ENCODE results near the gene CPNE9.

Gene CPNE9

DNA sequence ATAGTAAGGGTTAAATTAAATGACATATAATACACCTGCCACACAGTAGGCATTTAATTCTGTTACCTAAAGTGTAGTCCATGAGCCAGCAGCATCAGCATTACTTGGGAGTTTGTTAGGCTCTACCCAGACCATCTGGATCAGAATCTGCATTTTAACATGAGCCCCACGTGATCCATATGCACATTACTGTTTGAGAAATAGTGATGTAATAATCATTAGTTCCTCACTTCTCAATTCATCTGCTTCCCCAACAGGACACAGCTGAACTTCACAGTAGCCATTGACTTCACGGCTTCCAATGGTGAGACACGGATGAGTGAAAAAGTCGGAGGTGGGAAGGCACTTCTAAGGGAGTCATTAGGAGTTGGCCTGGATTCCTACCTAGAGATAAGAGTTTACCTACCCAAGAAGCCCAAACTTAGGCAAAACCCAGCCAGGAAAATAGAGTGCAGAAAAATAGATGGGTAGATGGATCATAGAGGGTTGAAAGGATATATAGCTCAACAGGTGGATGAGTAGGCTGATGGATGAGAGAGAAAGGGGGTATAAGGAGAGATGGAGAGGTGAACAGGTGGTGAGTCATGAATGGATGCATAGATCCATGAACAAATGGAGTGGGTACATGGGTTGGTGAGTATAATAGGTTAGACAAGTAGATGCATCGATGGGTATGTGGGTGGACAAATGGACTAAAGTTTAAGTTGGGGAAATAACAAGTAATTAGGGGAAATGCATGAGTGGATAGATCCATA, 13.3 kb downstream of the CPNE9 start:
- DNase-seq = no peak

- no peak for DNase-seq
Observed at GRCh38 chr3:9717563-9717962, 13.9 kb downstream of the CPNE9 start.

DNA sequence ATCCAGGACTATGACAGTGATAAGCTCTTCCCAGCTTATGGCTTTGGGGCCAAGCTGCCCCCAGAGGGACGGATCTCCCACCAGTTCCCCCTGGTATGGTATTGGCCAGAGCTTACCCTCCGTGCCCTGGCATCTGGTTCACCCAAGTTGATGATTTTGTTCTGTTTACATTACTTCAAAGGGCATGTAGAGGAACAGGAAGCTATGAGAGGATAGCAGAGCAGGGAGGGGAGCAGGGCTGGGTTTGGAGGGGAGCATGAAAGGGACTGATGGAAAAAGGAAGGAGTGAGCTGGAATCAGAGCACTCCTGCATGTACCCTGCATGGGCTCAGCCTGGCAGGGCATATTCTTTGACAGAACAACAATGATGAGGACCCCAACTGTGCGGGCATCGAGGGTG, 14.5 kb downstream of the CPNE9 start:
- DNase-seq = no peak

GRCh38 chr3:9721015-9721699, 17.5 kb downstream of the CPNE9 start:
- no peak for DNase-seq

- DNase-seq = no peak
Observed at GRCh38 chr3:9721700-9722060, 18.0 kb downstream of the CPNE9 start.

GRCh38 chr3:9725775-9726515, 22.3 kb downstream of the CPNE9 start:
- no peak for DNase-seq

GRCh38 chr3:9727041-9727595, 23.5 kb downstream of the CPNE9 start:
- peak; percentile 77 for DNase-seq

DNA sequence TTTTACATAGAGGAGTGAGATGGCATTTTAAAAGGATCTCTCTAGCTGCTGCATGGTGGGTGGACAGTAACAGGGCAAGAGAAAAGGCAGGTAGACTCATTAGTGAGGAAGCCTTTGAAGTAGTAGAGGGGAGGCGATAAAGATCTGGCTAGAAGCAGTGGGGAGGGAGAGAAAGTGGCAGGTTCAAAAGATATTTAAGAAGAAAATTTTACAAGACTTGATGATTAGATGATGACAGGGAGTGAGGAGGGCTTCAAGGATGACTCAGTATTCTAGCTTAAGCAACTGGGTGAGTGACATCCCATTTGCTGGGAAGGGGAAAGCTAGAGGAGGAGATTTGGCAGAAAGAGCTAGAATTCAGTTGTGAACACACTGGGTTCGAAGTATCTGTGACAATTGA, 24.1 kb downstream of the CPNE9 start:
- no peak for DNase-seq

DNA sequence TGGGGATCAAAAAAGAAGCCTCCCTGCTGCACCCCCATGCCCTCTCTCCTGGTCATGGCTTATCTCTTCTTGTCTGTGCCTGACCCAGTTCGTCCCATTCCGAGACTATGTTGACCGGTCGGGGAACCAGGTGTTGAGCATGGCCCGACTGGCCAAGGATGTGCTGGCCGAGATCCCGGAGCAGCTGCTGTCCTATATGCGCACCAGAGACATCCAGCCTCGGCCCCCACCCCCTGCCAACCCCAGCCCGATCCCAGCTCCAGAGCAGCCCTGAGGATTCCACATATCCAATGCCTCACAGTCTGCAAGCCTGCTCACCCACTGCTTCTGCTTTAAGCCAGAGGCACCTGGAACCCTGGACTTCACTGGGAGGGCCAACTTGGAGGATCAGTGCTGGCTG, 25.8 kb downstream of the CPNE9 start:
- no peak for DNase-seq

DNA sequence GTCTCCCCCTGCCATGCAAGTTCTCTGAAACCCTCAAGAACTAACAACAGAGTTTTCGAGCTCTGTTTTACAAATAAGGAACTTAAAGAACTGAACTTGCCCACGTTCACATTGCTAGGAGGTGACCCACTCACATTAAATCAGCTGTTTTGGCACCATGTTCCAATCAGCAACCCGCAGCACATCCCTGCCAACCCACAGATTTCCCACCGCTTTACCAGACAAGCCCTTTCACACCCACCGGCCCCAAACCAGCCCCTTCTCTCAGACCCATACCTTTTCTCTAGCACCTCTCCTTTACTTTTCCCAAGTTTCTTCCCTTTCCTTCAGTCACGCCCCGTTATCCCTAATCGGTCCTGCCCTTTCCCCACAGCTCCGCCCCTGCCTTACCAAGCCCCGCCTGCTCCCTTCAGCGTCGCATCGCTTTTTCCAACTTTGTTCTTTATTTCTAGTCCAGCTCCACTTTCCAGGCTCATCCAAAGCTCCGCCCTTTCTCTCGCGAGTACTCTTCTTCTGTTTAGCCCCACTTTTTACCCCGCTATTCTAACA, 27.1 kb downstream of the CPNE9 start:
- no peak for DNase-seq

DNA sequence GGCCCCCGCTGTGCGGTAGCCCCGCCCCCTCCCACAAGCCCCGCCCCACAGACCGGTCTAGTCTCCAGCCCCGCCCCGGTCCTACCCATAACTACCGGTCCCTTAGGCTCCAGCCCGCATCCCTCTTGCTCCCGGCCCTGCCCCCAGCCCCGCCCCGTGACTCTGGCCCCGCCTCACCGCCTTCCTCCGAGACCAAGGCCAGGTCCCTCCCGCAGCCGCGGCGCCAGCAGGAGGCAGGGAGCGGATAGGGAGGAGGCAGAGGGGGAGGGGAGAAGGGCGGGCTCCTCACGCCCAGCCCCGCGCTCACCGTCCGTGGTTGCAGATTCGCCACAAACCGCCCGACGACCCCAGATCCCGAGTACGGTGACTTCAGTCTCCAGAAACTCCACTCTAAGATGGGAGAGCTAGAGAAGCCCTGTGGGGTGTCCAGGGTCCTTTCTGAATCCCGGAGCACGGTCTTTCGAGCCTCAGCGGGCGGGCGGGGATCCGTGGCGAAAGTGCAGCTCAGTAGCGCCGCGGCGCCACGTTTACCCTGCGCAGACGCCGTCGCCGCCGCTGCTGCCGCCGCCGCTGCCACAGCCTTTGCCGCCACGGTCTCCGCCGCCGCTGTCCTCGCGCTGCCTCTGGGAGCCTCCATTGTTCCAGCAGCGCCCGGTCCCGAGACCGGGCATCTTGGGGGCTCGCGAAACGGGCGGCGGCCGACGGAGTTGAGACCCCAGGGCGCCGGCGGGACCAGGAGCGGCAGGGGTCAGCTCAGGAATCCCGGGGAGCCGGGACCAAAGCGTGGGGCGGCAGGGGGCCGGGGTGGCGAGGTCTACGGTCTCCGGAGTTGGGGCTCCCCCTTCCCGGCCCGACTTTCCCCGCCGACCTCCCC, 27.8 kb downstream of the CPNE9 start, which contains the start of gene BRPF1:
Gene BRPF1 (plus strand): TSS at position 530 of the 874 bp plus-strand sequence. CDS start 2,406 bp downstream, outside the sequence.
- peak; percentile 100 for DNase-seq

GRCh38 chr3:9732080-9732739, 28.6 kb downstream of the CPNE9 start:
- DNase-seq = peak; percentile 59

DNA sequence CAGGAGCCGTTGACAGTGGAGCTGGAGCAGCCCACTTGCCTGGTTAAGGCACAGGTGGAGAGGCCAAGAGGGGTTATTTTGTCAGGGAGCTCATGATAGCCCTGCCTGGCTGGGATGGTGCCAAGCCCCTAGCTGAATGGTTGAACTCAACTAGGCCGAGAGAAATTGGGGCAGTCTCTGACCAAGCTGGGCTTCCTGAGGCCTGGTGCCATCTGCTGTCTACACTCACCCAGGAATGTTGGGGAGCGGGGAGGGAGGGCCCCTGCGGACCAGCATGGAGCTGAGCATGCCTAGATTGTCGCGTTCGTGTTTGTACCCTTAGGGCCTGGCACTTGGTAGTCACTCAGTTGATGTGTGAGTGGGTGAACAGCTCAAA, 29.1 kb downstream of the CPNE9 start:
- DNase-seq = peak; percentile 46

DNA sequence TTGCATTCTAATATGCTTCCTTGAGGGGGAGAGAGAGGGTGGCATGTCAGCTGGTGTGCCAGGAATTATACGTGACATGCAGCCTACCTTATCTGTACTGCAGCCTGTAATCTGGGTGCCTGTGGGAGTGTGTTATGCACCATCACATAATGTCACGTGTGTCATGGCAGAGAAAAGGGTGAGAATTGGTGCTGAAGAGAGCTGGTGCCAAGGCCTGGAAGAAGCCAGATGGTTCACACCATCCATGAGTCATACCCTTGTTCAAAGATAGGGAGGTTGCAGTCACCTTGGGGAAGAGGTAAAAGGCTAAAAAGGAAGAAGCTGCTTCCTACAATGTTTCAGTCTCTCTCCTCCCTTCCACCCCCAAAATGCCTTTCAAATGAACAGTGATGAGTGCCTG, 33.2 kb downstream of the CPNE9 start:
- DNase-seq = peak; percentile 22

DNA sequence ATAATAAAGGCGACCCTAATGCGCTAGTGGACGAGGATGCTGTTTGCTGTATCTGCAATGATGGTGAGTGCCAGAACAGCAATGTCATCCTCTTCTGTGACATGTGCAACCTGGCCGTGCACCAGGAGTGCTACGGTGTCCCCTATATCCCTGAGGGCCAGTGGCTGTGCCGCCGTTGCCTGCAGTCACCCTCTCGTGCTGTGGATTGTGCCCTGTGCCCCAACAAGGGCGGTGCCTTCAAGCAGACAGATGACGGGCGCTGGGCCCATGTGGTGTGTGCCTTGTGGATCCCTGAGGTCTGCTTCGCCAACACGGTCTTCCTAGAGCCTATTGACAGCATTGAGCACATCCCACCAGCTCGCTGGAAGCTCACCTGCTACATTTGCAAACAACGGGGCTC, 35.5 kb downstream of the CPNE9 start:
- DNase-seq = no peak

- DNase-seq = no peak
Observed at GRCh38 chr3:9742560-9742959, 38.9 kb downstream of the CPNE9 start.

DNA sequence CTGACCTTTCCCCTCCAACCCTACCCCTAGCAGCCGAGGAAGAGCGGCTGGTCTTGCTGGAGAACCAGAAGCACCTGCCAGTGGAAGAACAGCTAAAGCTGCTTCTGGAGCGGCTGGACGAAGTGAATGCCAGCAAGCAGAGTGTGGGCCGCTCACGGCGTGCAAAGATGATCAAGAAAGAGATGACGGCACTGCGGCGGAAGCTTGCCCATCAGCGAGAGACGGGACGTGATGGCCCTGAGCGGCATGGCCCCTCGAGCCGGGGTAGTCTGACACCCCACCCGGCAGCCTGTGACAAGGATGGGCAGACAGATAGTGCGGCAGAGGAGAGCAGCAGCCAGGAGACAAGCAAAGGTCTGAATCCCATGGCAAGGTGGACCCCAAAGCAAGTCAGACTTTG, 39.9 kb downstream of the CPNE9 start:
- no peak for DNase-seq

DNA sequence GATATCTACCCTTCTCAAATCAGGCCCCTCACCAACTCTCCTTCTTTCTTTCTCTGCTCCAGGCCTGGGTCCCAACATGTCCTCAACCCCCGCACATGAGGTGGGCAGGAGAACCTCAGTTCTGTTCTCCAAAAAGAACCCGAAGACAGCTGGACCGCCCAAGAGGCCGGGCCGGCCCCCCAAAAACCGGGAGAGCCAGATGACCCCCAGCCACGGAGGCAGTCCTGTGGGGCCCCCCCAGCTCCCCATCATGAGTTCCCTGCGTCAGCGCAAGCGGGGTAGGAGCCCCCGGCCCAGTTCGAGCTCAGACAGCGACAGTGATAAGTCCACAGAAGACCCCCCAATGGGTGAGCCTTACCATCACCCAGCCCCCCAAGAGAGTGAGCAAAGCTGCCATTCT, 40.5 kb downstream of the CPNE9 start:
- DNase-seq = no peak

- no peak for DNase-seq
Observed at GRCh38 chr3:9745521-9745920, 41.9 kb downstream of the CPNE9 start.

GRCh38 chr3:9746330-9746729, 42.7 kb downstream of the CPNE9 start:
- no peak for DNase-seq

GRCh38 chr3:9747267-9747666, 43.6 kb downstream of the CPNE9 start:
- no peak for DNase-seq

- DNase-seq = no peak
Observed at GRCh38 chr3:9748031-9748430, 44.4 kb downstream of the CPNE9 start.

All from hematopoietic multipotent progenitor cell treated with erythropoietin and hydrocortisone succinate and interleukin-3 and kit ligand, for 6 days (in vitro differentiated cells).